ENCODE data around the gene CCL23. TPM values are rescaled to one million over a fixed set of nuclear protein-coding genes. Genes with fewer than 3 reads are reported as not detected.

Gene CCL23
- polyA plus RNA-seq, 1 donor (not counting 4 experiments of a cell fraction or from before 2014, with no cell fraction given), result not detected

GRCh38 chr17:35968520-35969054, 49.2 kb downstream of the CCL23 start:
- no peaks in the 10 kb centered on the region for H3K9me3 ChIP-seq (ENCODE audit: control insufficient read depth, low read depth, low read length)
- H3K9ac ChIP-seq (ENCODE audit: control insufficient read depth, extremely low read depth, insufficient read depth, low read length), result no peak overlapping the region
- no peak overlapping the region for H2AFZ ChIP-seq (ENCODE audit: control insufficient read depth, low read length)
- TF ChIP-seq EZH2 (IDR thresholded peaks at IDR 0.05; ENCODE audit: low read length), result no peak
- TF ChIP-seq, protein P1, sequence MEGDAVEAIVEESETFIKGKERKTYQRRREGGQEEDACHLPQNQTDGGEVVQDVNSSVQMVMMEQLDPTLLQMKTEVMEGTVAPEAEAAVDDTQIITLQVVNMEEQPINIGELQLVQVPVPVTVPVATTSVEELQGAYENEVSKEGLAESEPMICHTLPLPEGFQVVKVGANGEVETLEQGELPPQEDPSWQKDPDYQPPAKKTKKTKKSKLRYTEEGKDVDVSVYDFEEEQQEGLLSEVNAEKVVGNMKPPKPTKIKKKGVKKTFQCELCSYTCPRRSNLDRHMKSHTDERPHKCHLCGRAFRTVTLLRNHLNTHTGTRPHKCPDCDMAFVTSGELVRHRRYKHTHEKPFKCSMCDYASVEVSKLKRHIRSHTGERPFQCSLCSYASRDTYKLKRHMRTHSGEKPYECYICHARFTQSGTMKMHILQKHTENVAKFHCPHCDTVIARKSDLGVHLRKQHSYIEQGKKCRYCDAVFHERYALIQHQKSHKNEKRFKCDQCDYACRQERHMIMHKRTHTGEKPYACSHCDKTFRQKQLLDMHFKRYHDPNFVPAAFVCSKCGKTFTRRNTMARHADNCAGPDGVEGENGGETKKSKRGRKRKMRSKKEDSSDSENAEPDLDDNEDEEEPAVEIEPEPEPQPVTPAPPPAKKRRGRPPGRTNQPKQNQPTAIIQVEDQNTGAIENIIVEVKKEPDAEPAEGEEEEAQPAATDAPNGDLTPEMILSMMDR (optimal IDR thresholded peaks at IDR 0.05 in 1 of 3, IDR thresholded peaks at IDR 0.05 in 1 of 3, conservative IDR thresholded peaks at IDR 0.05 in 1 of 3; ENCODE audit: extremely low read depth in 1 of 3, insufficient read depth in 2 of 3, low read length in 3 of 3), result no peak
- no peak overlapping the region for H3K4me2 ChIP-seq (ENCODE audit: control insufficient read depth, extremely low read depth, insufficient read depth, low read depth, low read length)
- no peak overlapping the region for H3K27ac ChIP-seq (ENCODE audit: control insufficient read depth, insufficient read depth, low read length)
- H4K20me1 ChIP-seq (ENCODE audit: control insufficient read depth, extremely low read depth, insufficient read depth, low read length), result no peaks in the 10 kb centered on the region
- H3K4me3 ChIP-seq (ENCODE audit: control insufficient read depth in 2 of 3, extremely low read depth in 1 of 3, insufficient read depth in 2 of 3, low read depth in 1 of 3, low read length in 3 of 3), result no peak overlapping the region
- no peaks in the 10 kb centered on the region for H3K27me3 ChIP-seq (ENCODE audit: control insufficient read depth, extremely low read depth, insufficient read depth, low read length)
- H3K4me1 ChIP-seq (ENCODE audit: control insufficient read depth, extremely low read depth, insufficient read depth, low read length), result peaks cover 8% of the 10 kb centered on the region
- H3K9me1 ChIP-seq (ENCODE audit: control insufficient read depth, extremely low read depth, insufficient read depth, low read length), result no peaks in the 10 kb centered on the region
- dilution Hi-C loops (cut with MboI; ENCODE audit: extremely low pct_ligation_motif_present, low sequenced_read_pairs), result no loop called here
- H3K79me2 ChIP-seq (ENCODE audit: control insufficient read depth, insufficient read depth, low read length), result no peaks in the 10 kb centered on the region
- FAIRE-seq (no peak), DNase-seq (ENCODE audit: low read depth, low spot score) (no peak)
- no peaks in the 10 kb centered on the region for H3K36me3 ChIP-seq (ENCODE audit: control insufficient read depth in 2 of 2, extremely low read depth in 1 of 2, insufficient read depth in 2 of 2, low read length in 2 of 2)

- no peak for DNase-seq (ENCODE audit: low read depth, low spot score)
Measured at GRCh38 chr17:35965272-35965671, 52.5 kb downstream of the CCL23 start.

More at GRCh38 chr17:35965272-35965671, 52.5 kb downstream of the CCL23 start:
- Histone ChIP-seq H3K9me1 (ENCODE audit: control insufficient read depth, extremely low read depth, insufficient read depth, low read length) (no peaks in the 10 kb centered on the region), H3K27me3 (ENCODE audit: control insufficient read depth, extremely low read depth, insufficient read depth, low read length) (no peaks in the 10 kb centered on the region), H3K4me2 (ENCODE audit: control insufficient read depth, extremely low read depth, insufficient read depth, low read depth, low read length) (no peak overlapping the region), H3K9me3 (ENCODE audit: control insufficient read depth, low read depth, low read length) (no peaks in the 10 kb centered on the region), H3K27ac (ENCODE audit: control insufficient read depth, insufficient read depth, low read length) (no peak overlapping the region), H3K4me3 (ENCODE audit: control insufficient read depth in 2 of 3, extremely low read depth in 1 of 3, insufficient read depth in 2 of 3, low read depth in 1 of 3, low read length in 3 of 3) (no peak overlapping the region), H3K36me3 (ENCODE audit: control insufficient read depth in 2 of 2, extremely low read depth in 1 of 2, insufficient read depth in 2 of 2, low read length in 2 of 2) (no peaks in the 10 kb centered on the region), H4K20me1 (ENCODE audit: control insufficient read depth, extremely low read depth, insufficient read depth, low read length) (no peaks in the 10 kb centered on the region), H3K4me1 (ENCODE audit: control insufficient read depth, extremely low read depth, insufficient read depth, low read length) (no peaks in the 10 kb centered on the region), H3K79me2 (ENCODE audit: control insufficient read depth, insufficient read depth, low read length) (no peaks in the 10 kb centered on the region), H3K9ac (ENCODE audit: control insufficient read depth, extremely low read depth, insufficient read depth, low read length) (no peak overlapping the region), H2AFZ (ENCODE audit: control insufficient read depth, low read length) (no peak overlapping the region)
- dilution Hi-C loops (cut with MboI; ENCODE audit: extremely low pct_ligation_motif_present, low sequenced_read_pairs), result no loop called here
- FAIRE-seq, result no peak
- TF ChIP-seq, protein P1 (optimal IDR thresholded peaks at IDR 0.05 in 1 of 3, IDR thresholded peaks at IDR 0.05 in 1 of 3, conservative IDR thresholded peaks at IDR 0.05 in 1 of 3; ENCODE audit: extremely low read depth in 1 of 3, insufficient read depth in 2 of 3, low read length in 3 of 3), result no peak
- TF ChIP-seq EZH2 (IDR thresholded peaks at IDR 0.05; ENCODE audit: low read length), result no peak
